Stimulated activated CD4-positive, alpha-beta T cell treated with anti-CD3 and anti-CD28 coated beads, Interleukin-2, amount 100 ng/mL, for 4 hours (primary cell): Measurements from ENCODE around the gene TRPM1.
"Not testable (repeated sequence)": the region's sequence is repeated elsewhere in the genome, so short reads cannot be mapped to it uniquely, and the experiment has no call there.

ENCODE experiments used
- DNase-seq: peaks from one replicate; pipeline ENCODE4 v3.0.0-alpha.2; 2020; ENCODE audit warnings: low read depth

Gene TRPM1

DNA sequence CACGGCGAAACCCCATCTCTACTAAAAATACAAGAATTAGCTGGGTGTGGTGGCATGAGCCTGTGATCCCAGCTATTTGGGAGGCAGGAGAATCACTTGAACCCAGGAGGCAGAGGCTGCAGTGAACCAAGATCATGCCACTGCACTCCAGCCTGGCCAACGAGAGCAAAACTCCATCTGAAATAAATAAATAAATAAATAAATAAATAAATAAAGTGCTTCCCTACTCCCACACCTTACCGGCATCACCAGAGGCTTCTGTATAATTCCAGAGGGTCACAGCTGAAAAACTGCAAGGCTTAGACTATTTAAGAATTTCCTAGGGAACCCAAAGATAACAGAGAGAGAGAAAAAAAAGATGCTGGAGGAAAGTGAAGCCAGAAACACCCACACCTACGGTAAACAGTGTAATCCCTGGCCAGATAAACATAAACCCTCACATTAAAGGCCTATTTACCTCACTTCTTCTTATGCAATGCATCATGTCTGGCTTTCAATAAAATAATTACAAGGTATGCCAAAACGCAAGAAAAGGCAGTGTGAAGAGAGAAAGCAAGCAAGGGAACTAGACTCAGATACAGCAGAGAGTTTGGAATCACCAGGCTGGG is 15.0 kb upstream of the TRPM1 start:
- no peak for DNase-seq

DNA sequence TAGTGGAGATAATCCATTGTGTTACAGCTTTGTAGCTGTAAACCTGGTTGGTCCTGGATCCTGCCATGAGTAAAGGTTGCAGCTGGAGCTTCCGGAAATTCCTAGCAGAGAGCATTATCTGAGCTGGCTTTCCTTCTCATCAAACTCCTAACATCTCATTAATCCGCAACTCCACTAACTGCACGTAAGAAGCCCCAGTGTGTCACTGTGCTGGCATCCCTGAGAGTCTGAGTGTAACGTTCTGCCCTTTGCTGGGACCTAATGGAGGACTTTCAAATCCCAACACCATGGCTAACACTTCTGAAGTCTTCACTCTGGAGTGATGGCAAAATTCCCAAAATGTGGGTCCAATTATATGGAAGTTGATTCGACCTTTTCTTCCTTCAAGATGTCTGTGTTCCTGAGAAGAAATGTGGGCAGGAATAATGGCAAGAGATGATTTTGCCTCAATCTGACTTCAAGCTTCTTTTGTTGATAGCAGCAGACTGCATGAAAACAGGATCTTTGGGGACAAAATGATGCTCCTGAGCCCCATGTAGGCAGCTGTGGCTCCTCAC is 9.6 kb upstream of the TRPM1 start:
- DNase-seq = no peak

DNA sequence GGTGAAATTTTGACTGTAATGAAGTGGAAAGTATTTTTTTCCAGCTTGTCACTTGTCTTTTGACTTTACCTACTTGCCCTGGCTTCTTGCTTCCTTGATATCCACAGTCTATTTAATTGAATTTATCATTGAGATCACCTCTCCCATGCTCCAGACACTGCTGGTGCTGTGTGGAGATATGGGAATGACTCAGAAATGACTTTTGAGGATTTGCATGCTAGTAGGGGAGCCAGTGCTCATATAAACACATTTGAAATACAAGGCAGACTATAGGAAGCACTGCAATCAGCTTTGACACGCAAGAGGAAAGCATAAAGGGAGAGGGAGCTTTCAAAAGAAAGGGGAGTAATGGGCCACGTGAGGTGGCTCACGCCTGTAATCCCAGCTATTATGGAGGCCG is 7.3 kb upstream of the TRPM1 start:
- DNase-seq = no peak

GRCh38 chr15:31106495-31107300 is 5.2 kb upstream of the TRPM1 start:
- no peak for DNase-seq

GRCh38 chr15:31104003-31104402 is 2.5 kb upstream of the TRPM1 start:
- DNase-seq = no peak

- no peak for DNase-seq
Observed at GRCh38 chr15:31102374-31103342, 1.1 kb upstream of the TRPM1 start.

DNA sequence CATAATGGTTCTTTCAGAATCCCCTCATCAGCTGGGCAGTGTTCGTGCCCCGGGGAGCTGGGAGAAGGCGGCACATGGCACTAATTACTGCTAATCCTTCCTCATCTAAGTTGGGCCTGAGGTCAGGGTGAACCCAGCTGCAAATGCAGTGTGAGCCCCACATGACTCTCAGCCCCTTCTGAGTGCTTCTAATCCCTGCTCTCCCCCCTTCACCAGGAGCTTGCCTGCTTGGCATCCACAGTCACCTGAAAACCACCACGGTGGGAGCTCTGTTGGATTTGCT is 455 bp upstream of the TRPM1 start:
- DNase-seq = no peak

GRCh38 chr15:31100738-31101137 is 787 bp downstream of the TRPM1 start:
- DNase-seq = no peak

GRCh38 chr15:31098953-31099740 is 2.4 kb downstream of the TRPM1 start:
- no peak for DNase-seq

- no peak for DNase-seq
Observed at GRCh38 chr15:31098491-31098917, 3.0 kb downstream of the TRPM1 start.

DNA sequence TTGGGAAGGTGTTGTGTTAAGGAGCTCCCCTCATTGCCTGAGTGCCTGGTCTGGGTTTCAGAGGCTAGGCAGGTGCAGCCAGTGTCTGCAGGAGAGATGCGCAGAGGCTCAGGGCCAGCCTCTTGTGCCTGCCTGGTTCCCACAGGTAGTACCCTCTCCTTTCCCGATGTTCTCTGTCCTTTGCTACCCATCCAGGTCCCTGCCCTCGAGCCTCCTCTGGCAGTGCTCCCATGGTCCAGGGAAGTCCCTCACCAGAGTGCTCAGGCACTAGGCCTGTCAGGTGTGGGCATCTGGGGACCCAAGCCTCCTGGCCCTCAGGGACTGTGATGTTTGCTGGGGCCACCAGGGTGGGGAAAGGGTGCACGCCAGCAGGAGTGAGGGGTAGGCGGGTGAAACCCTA is 5.0 kb downstream of the TRPM1 start:
- DNase-seq = no peak

- no peak for DNase-seq
Observed at GRCh38 chr15:31091481-31091880, 10.0 kb downstream of the TRPM1 start.

GRCh38 chr15:31090766-31091165 is 10.8 kb downstream of the TRPM1 start:
- DNase-seq = no peak

- no peak for DNase-seq
Observed at GRCh38 chr15:31089368-31090047, 12.0 kb downstream of the TRPM1 start.

DNA sequence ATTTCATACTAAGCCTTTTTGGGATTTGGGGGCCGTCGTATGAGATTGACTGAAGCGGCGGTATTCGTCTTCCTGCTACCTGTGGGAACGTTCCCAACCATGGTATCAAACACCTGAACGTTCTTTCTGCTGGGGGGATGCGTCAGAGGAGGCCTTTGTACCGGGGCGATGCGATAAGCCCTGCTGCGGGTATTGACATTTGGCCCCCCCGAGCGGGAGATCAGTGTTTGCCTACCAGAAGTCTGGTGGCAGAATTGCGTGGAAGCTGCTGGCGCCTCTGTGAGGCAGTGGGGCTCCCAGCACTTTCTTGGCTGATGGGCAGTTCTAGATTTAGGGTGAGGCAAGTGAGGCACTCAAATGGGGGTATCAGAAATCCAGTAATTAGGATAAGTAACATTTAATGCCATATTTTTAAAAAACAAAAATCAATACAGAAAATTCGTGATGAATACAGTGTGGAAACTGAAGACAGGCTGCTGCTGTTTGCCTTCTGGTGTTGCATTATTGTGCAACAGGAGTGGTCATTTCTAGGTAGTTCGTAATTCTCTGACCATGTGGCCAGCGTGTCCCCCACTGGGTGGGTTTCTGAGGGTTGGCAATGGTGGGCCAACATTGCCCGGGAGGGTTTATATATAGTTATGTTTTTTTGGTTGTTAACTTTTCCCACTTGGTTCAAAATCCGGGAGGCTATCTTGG is 12.7 kb downstream of the TRPM1 start:
- no peak for DNase-seq

GRCh38 chr15:31088041-31088440 is 13.5 kb downstream of the TRPM1 start:
- DNase-seq = not testable (repeated sequence)

DNA sequence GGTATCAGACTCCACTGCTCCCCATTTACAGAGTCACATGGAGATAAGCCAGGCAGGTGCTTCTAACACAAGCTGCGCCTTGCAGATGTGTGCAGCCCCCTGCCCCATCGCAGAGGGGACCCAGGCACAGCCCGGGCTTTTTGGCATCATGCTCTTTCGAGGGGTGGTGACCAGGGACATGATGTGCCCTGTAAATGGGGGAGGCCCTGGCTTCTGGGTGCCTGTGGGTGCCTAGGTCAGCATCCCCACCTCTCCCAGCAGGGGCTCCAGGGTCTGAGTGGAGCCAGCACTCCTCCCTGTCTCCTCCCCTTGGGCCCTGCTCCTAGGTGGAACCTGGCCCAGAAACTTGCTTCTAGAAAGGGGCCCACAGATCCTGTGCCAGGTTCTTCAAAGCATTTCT is 15.2 kb downstream of the TRPM1 start:
- no peak for DNase-seq

GRCh38 chr15:31085359-31085758 is 16.2 kb downstream of the TRPM1 start:
- no peak for DNase-seq

DNA sequence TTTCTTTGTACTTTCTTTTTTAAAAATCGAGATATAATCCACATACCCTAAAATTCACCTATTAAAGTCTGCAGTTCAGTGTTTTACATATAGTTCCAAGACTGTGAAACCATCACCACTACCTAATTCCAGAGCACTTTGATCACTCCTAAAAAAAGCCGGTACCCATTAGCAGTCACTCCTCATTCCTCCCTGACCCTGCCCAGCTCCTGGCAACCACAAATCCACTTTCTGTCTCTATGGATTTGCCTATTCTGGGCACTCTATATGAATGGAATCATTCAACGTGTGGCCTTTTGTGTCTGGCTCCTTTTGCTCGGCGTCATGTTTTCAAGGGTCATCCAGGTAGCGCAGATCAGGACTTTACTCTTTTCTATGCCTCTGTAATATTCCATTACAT is 17.3 kb downstream of the TRPM1 start:
- no peak for DNase-seq

DNA sequence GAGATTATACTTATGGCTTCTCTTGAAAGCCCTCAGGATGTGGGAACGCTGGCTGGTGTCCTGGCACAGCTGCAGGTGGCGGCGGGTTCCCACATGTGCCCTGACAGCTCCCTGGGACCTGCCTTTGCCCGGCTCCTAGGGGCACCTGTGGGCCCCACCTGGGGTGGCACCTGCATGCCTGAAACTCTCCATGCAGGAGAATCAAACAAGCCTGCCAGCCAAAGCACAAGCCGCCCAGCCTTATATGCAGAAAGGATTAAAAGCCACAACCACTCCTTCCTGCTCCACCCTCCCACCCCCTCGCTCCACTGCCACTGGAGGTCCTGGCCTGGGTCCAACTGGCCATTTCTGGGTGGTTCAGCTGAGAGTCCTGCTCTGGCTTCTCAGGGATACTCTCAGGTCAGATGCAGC is 18.1 kb downstream of the TRPM1 start:
- no peak for DNase-seq
